Endometrium (tissue), 2 donors: Measurements from ENCODE around the gene SETX.

Experiments used
- FAIRE-seq: peaks from 2 replicates; lab custom pipeline; 2012; peaks lifted over from hg19 to GRCh38; lab: Jason Lieb, UNC
- donor health status: control.
- donor health status: control.

Gene SETX

DNA sequence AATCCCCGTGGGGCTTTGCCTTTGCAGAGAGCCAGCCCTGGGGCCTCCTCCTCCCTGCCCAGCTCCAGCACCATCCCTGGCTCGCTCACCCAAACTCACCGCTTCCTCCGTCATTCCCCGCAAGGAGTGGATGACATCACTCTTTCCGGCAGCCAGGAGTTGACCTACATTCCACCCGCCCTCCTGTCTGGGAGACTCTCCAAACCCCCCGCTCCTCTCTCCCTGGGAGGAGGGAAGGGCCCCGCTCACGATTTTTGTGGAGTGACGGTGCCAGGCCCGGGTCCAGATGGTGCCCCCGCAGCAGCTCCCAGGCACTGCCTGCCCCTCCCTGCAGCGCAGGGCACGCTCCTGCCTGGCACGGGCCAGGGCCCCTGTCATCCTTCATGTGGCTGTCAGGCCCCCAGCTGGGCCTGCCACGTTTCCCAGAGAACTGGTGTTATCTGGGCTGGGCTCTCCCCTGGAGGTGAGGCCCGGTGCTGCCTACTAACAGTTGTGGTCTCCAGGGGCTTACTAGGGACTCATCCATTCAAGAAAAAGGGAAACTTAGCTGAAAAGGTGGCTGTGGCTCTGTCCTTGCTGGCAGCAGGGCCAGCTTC lies 140.7 kb downstream of the SETX start:
- no peak for FAIRE-seq

DNA sequence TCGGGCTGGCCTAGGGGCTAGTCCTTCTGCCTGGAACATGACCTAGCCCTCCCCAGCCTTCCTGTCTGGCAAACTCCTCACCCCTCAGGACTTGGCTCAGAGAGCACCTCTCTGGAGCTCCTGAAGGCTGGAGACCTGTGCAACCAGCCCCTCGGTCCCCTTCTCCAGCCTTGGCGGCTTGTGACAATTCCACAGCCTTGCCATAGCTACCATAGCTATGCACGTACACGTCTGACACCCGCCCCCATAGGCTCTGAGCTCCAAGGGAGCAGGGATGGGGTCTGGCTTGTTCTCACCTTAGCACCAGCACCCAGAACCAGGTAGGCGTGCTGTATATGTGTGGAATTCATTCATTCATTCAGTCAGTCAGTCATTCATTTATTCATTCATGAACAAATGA lies 143.2 kb downstream of the SETX start:
- FAIRE-seq, result no peak
